ENCODE measurements around the gene ADORA2B.

Gene ADORA2B

DNA sequence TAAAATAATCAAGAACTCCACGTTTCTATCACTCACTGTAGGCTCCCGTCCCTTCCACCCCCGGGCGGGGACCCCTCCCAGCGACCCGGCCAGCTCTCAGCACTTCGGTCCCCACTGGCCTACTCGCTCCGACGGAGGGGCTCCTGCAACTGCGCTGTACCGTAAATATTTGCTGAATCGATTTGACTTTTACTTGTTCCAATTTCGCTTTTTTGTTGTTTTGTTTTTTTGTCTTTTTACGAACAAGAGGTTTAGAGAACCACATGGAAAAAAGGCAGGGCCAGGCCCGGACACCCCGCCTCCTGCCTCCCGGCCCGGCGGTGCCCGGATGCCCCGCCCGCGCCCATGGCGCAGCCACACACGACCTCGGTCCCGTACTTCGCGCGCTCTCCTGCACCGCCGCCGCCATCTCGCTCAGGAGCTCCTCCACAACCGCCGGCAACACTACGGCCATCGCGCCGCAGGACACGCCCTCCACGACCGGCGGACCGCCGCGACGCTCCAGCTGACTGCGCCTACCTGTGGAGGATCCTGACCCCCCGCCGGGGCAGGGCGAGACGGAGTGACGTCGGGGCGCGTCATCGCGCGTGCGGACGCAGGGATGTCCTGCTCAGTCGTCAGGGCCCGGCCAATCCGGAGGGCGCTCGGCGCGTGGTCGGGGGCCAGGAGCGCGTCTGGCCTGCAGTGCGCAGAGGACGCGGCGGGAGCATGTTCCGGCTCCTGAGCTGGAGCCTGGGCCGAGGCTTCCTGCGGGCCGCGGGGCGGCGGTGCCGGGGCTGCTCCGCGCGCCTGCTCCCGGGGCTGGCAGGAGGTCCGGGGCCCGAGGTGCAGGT, 54.4 kb downstream of the ADORA2B start, which contains the start of the genes TTC19 and ZSWIM7:
TSS of gene TTC19 (plus strand) at position 684 of the 833 bp plus-strand sequence. CDS start at position 709, 25 bp downstream.
TSS of gene ZSWIM7 (minus strand) at position 564 of the 833 bp plus-strand sequence. CDS start at position 454, 110 bp downstream.
- DNase-seq: peak; percentile 98

DNA sequence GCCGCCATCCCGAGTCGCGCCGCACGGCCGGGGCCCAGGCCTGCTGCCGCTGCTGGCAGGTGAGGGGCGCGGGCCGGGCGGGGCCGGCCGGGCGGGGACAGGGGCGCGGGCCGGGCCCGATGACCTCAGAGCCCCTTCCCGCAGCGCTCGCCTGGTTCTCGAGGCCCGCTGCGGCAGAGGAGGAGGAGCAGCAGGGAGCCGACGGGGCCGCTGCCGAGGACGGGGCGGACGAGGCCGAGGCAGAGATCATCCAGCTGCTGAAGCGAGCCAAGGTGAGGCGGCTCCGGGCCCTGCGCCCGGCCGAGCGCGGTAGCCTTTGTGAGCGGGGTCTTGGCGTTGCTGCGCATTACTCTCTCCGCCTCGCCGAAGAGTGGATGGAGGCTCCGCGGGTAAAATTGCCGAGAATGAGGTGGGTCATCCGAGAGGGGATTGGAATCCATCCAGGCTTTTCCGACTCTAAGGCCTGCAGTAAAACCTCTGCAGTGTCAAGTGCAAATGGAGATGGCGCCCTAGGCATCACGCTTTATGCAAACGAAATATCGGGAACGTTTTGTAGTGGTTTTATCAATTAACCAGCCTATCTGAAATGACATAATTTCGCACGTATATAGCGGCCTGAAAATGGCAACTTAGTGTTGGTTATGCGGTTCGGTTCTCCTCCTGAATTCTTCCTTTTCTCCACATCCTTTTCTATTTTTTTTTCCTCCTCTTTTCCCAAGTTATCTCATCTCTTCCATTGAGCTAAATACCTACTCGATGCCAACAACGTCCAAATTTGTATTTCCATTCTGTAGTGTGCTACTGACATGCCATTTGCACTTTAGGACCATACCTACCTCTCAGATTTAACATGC, 55.3 kb downstream of the ADORA2B start:
- DNase-seq: peak; percentile 72

DNA sequence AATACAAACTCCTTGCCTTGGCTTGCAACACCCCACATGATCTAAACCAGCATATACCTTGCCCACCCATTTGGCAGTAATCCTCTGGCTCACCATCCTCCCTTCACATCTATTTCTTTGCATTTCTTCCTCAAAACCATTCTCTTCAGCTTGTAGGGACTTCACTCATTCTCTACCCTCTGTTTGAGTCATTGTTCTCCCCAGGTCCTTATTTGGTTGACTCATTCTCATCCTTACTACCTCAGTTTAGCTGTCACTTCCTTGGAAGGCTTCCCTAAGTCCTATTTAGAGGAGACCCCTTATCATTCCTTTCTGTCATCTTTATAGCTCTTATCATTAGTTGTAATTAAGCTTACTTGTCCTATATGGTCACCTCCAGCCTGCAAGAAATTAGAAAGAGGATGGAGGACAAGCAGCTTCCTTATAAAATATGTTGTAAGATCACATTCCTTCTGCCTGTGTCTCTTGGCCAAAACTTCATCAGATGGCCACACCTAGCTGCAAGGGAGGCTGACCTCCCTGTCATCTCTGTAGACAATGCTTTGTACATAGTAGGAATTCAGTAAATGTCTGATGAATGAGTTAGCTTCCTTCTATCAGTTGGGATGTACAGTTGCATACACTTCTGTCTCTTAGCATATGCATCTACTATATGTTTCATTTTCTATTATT, 56.4 kb downstream of the ADORA2B start:
- no peak for DNase-seq

DNA sequence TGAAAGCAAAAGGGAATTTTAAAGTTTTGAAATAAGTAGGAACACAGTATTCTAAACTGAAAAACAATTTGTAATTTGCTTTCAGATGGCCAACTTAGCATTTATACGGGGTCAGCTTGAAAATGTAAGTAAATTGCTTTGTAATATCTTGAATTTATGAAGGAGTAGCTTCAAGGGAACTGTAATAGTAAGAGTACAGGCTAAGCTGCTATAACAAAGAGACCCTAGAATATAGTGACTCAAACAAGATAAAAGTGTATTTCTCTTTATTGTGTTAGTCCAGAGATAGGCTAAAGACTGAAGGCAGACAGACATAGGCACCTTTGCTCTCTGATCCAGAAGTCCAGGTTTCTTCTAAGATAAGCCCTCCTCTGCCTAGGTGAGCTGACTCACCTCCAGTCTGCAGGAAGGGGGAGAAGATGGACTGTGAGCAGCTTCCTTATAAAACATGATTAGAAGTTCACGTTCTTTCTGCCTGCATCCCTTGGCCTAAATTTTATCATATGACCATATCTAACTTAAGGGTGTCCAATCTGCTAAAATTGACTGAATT, 57.9 kb downstream of the ADORA2B start:
- DNase-seq: no peak

DNA sequence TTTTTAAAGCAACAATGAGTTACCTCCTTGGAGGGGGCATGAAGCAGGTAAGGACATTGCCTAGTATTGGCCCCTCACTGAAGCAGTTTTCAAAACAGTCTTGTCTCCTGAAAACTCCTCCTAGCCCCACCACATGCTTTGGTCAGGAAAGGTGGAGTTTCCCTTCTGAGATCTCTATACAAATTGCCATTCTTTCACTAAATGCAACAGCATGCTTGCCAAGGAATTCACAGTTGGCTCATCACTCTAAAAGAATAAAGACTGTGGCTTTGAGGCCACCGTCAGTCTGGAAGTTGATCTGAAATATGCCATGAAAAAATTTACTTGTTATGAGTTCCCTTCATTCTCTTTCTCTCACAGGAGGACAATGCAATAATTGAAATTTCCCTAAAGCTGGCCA, 58.9 kb downstream of the ADORA2B start:
- DNase-seq: no peak

DNA sequence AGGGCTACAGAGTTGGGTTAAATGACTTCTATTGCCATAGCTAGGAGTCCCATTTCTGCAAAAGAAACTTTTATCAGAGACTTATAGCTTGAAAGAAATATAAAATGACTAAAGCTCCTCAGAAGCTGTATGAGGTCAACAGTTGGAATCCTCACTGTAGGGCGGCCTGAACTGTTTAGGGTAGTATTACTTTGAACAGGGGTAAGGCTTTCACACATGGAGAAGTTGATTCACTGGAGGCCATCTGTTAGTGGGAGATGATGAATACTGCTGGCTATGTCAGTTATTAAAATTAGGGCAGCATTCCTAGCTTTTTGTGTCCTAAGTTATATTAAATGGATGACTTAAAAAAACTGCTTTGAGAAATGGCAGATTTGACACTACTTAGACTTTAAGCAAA, 60.7 kb downstream of the ADORA2B start:
- DNase-seq: no peak

DNA sequence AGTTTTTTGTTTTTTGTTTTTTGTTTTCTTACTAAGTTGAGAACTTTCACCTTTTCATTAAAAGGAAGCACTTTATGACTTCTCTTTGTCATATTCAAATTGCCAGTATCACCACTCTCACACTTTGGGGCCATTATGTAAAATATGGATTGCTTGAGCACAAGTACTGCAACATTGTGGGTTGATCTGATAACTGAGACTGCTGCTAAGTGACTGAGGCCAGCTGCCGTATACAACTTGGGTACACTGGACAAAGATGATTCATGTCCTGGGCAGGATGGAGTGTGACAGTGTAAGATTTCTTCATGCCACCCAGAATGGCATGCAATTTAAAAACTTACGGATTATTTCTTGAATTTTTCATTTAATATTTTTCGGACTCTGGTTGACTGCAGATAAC, 62.5 kb downstream of the ADORA2B start:
- DNase-seq: no peak

DNA sequence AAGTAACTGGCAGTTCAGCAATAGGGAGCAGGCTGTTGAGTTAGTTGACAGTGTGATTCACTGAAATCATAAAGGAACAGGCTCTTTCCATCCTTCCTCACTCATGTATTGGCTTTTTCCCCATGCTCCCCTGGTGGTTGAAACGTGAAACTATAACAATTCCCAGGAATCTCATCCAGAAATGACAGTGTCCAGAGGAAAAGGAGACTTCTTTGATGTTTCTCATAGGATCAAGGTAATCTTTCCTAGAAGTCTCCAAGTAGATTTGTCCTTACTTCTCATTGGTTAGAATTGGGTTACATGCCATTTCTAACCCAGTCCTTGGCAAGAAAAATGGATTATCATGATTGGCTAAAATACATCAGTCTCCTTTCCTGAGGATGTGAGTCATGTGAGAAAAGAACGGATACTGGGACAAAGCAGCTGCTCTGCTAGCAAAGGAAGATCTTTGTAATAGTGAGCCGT, 69.0 kb downstream of the ADORA2B start:
- peak; percentile 10 for DNase-seq

DNA sequence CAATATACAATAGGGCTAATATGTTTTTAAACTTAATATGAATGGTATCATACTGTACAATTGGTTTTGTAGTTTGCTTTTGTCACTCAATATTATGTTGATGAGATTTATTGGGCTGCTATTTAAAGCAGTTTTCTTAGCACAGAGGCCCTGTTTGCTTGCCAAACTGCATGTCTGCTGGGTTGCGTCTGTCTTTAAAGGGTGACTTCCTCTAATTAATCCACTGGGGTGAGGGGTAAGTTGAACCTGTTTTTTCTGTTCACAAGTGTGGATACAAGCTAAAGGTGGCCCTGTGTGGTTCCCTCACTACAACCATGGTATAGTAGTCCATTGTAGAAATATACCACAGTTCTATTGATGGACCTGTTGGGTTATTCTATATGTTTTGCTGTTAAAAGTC, 74.4 kb downstream of the ADORA2B start:
- DNase-seq: no peak

DNA sequence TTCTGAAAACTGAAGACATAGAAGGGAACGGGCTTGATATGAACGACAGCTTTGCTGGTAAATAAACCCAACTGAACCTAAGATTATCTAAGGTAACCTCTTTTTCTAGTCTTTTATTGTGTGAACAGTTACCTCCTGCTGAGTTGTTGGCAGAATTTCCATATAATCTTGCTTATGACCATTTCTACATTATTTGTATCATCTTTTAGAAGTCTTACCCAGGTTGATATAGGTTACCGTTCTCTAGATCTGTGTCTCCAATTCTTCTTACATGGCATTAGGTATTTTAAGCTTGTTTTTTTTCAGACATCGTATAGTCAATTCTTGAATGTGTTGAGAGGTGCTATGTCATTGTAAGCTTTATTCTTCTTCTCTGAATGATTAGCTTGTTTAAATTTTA, 79.0 kb downstream of the ADORA2B start:
- DNase-seq: no peak

DNA sequence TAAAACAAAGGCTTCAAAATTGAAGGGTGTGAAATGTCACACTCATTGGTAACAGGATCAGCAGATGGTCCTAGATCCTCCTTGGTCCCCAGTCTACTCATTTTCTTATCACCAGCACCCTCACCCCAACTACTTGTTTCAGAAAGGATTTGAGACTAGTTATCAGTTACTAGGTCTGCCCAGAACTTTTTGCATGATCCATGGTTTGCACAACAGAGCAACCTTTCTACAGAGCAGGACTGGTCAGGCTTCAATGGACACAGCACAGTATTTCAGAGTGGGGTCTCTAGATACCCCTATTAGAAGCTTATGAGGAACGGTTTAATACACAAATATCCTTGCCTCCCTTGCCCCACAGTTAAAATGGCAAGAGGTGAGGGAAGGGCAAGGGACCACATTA, 80.3 kb downstream of the ADORA2B start:
- DNase-seq: no peak

Measured in NCI-H146 (cell line).